Keratinocyte (primary cell): ENCODE data around the gene CCNB3. TPM values are rescaled to one million over a fixed set of nuclear protein-coding genes. Genes with fewer than 3 reads are reported as not detected.
"Not testable (repeated sequence)": the region's sequence is repeated elsewhere in the genome, so short reads cannot be mapped to it uniquely, and the experiment has no call there.

Experiments
- DNase-seq: peaks from one replicate; pipeline ENCODE4 v3.0.0-alpha.2; 2011; ENCODE audit warnings: low read depth, missing footprints, low spot score
- FAIRE-seq: peaks from 2 replicates; lab custom pipeline; 2011; peaks lifted over from hg19 to GRCh38; lab: Jason Lieb, UNC
- H2AFZ ChIP-seq: 2 replicates; pipeline ENCODE4 v1.6.0; 2012; ENCODE audit warnings: low read length, control low read depth, inconsistent platforms; ENCODE audit not compliant: control insufficient read depth
- H3K27ac ChIP-seq: 2 replicates; pipeline ENCODE4 v1.5.1; 2011; ENCODE audit warnings: low read length; ENCODE audit not compliant: control insufficient read depth, insufficient read depth
- H3K27me3 ChIP-seq: 3 replicates; pipeline ENCODE4 v1.6.0; 2011; ENCODE audit warnings: low read length; ENCODE audit not compliant: control insufficient read depth, insufficient read depth; ENCODE audit errors: extremely low read depth
- H3K36me3 ChIP-seq, 2 experiments: 2 replicates in 1 of 2; 3 replicates in 1 of 2; pipeline ENCODE4 v1.5.1; 2011; ENCODE audit warnings: low read length in 2 of 2, mild to moderate bottlenecking in 1 of 2; ENCODE audit not compliant: control insufficient read depth in 2 of 2, insufficient read depth in 2 of 2; ENCODE audit errors: extremely low read depth in 1 of 2
- H3K4me1 ChIP-seq: 3 replicates; pipeline ENCODE4 v1.5.1; 2011; ENCODE audit warnings: low read length; ENCODE audit not compliant: control insufficient read depth, insufficient read depth; ENCODE audit errors: extremely low read depth
- H3K4me2 ChIP-seq: 3 replicates; pipeline ENCODE4 v1.6.0; 2011; ENCODE audit warnings: low read depth, low read length; ENCODE audit not compliant: control insufficient read depth, insufficient read depth; ENCODE audit errors: extremely low read depth
- H3K4me3 ChIP-seq, 3 experiments: fragments of 200-600 bp in 1 of 3; sonication (generic) in 1 of 3; 2 replicates in 2 of 3; 3 replicates in 1 of 3; pipeline ENCODE4 v1.5.1; 2011 to 2016; ENCODE audit warnings: low read length in 3 of 3, mild to moderate bottlenecking in 3 of 3, control low read depth in 2 of 3, inconsistent platforms in 1 of 3, low read depth in 1 of 3, mixed read lengths in 1 of 3, mixed run types in 1 of 3, moderate library complexity in 1 of 3; ENCODE audit not compliant: control insufficient read depth in 2 of 3, insufficient read depth in 2 of 3; ENCODE audit errors: extremely low read depth in 1 of 3
- H3K79me2 ChIP-seq: 2 replicates; pipeline ENCODE4 v1.6.0; 2012; ENCODE audit warnings: low read length; ENCODE audit not compliant: control insufficient read depth, insufficient read depth
- H3K9ac ChIP-seq: 3 replicates; pipeline ENCODE4 v1.6.0; 2011; ENCODE audit warnings: low read length; ENCODE audit not compliant: control insufficient read depth, insufficient read depth; ENCODE audit errors: extremely low read depth
- H3K9me1 ChIP-seq: 3 replicates; pipeline ENCODE4 v1.6.0; 2011; ENCODE audit warnings: low read length; ENCODE audit not compliant: control insufficient read depth, insufficient read depth; ENCODE audit errors: extremely low read depth
- H3K9me3 ChIP-seq: 2 replicates; pipeline ENCODE4 v1.5.1; 2012; ENCODE audit warnings: low read depth, low read length; ENCODE audit not compliant: control insufficient read depth
- H4K20me1 ChIP-seq: 3 replicates; pipeline ENCODE4 v1.6.0; 2011; ENCODE audit warnings: low read length; ENCODE audit not compliant: control insufficient read depth, insufficient read depth; ENCODE audit errors: extremely low read depth
- EZH2 ChIP-seq: IDR thresholded peaks from one replicate; pipeline ENCODE4 v1.6.1; 2012; ENCODE audit warnings: inconsistent platforms, mild to moderate bottlenecking, low read length, moderate library complexity
- dilution Hi-C: fragments of 300-500 bp; cut with MboI; formaldehyde crosslinking; loops from one replicate; pipeline ENCODE4 v1.7.0; 2020; ENCODE audit warnings: low sequenced_read_pairs; ENCODE audit not compliant: extremely low pct_ligation_motif_present
- polyA plus RNA-seq, 5 experiments: library from polyadenylated mRNA; depleted of rRNA in 3 of 5; stranded (reverse) in 3 of 5; stranded (forward) in 1 of 5; unstranded in 1 of 5; fragments of >200 nt; gene quantifications; 1 replicate in 1 of 5; 2 replicates in 3 of 5; 3 replicates in 1 of 5; pipeline versions ENCODE4 v1.2.1 to v1.2.3, GENCODE V29; 2011 to 2012; ENCODE audit warnings: missing spikeins in 2 of 5, low read depth in 1 of 5, low replicate concordance in 1 of 5
- TF ChIP-seq, protein P1 (sequence below), 3 experiments: IDR thresholded peaks in 1 of 3; conservative IDR thresholded peaks in 1 of 3; optimal IDR thresholded peaks in 1 of 3; 2 replicates in 2 of 3; 3 replicates in 1 of 3; pipeline versions ENCODE3 to v1.5.1; 2011; ENCODE audit warnings: low read length in 3 of 3, mild to moderate bottlenecking in 3 of 3, moderate library complexity in 2 of 3, control low read depth in 1 of 3, inconsistent platforms in 1 of 3; ENCODE audit not compliant: insufficient read depth in 2 of 3; ENCODE audit errors: extremely low read depth in 1 of 3

The CCNB3 gene
- polyA plus RNA-seq, 1 donor (not counting 4 experiments of a cell fraction or from before 2014, with no cell fraction given), result 0.72 TPM

DNA sequence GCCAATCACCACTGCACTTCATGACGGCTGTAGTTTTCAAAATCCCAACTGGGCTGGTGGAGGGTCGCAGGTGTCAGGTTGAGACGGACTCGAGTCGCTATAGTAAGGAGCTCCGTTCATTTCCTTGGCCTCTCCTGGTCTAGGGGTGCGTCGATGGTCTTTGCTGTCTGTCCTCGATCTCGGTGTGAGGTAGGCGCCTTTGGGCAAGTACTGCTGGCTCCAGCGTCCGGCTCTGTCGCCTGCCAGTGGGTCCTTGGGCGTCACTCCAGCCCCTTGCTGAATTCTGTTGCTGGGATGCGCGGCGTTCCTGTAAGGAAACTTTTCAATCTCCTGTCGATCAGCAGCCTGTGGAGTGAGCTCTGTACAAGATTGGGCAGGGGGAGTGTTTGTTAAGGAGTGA is 76.7 kb downstream of the CCNB3 start:
- no peaks in the 10 kb centered on the region for H4K20me1 ChIP-seq
- TF ChIP-seq, protein P1, sequence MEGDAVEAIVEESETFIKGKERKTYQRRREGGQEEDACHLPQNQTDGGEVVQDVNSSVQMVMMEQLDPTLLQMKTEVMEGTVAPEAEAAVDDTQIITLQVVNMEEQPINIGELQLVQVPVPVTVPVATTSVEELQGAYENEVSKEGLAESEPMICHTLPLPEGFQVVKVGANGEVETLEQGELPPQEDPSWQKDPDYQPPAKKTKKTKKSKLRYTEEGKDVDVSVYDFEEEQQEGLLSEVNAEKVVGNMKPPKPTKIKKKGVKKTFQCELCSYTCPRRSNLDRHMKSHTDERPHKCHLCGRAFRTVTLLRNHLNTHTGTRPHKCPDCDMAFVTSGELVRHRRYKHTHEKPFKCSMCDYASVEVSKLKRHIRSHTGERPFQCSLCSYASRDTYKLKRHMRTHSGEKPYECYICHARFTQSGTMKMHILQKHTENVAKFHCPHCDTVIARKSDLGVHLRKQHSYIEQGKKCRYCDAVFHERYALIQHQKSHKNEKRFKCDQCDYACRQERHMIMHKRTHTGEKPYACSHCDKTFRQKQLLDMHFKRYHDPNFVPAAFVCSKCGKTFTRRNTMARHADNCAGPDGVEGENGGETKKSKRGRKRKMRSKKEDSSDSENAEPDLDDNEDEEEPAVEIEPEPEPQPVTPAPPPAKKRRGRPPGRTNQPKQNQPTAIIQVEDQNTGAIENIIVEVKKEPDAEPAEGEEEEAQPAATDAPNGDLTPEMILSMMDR (optimal IDR thresholded peaks at IDR 0.05 in 1 of 3, IDR thresholded peaks at IDR 0.05 in 1 of 3, conservative IDR thresholded peaks at IDR 0.05 in 1 of 3; ENCODE audit: extremely low read depth in 1 of 3, insufficient read depth in 2 of 3, low read length in 3 of 3), result no peak
- TF ChIP-seq EZH2, result no peak
- DNase-seq (no peak), FAIRE-seq (no peak)
- dilution Hi-C loops, result no loop called here
- no peak overlapping the region for H3K27ac ChIP-seq
- no peak overlapping the region for H3K4me3 ChIP-seq
- no peaks in the 10 kb centered on the region for H3K36me3 ChIP-seq
- no peaks in the 10 kb centered on the region for H3K9me3 ChIP-seq
- no peaks in the 10 kb centered on the region for H3K27me3 ChIP-seq
- no peaks in the 10 kb centered on the region for H3K9me1 ChIP-seq
- no peak overlapping the region for H3K4me2 ChIP-seq
- H2AFZ ChIP-seq, result no peak overlapping the region
- no peaks in the 10 kb centered on the region for H3K79me2 ChIP-seq
- H3K4me1 ChIP-seq, result no peaks in the 10 kb centered on the region
- H3K9ac ChIP-seq, result no peak overlapping the region

DNA sequence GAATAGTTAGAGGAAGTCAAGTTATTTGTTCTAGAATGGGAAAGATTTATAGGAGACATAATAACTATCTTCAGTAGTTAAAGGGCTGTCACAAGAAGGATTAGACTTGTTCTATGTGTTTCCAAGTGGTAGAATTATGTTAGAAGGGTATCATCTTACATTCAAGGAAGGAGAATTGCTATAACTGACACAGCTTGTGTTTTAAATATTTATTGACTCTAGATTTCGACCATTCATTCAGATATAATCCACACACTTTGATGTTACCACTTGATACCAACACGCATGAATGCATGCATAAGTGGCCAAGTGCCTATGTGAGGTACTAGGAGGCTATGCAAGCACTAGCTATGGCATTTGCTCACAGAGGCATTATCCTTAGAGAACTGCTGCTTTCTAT is 122.7 kb downstream of the CCNB3 start:
- no peak overlapping the region for H3K4me2 ChIP-seq
- no peaks in the 10 kb centered on the region for H3K9me3 ChIP-seq
- H3K36me3 ChIP-seq, result no peaks in the 10 kb centered on the region
- FAIRE-seq (no peak), DNase-seq (no peak)
- no peak overlapping the region for H3K4me3 ChIP-seq
- no peak overlapping the region for H3K27ac ChIP-seq
- dilution Hi-C loops, result no loop called here
- no peaks in the 10 kb centered on the region for H3K9me1 ChIP-seq
- TF ChIP-seq, protein P1 (optimal IDR thresholded peaks at IDR 0.05 in 1 of 3, IDR thresholded peaks at IDR 0.05 in 1 of 3, conservative IDR thresholded peaks at IDR 0.05 in 1 of 3; ENCODE audit: extremely low read depth in 1 of 3, insufficient read depth in 2 of 3, low read length in 3 of 3), result no peak
- TF ChIP-seq EZH2, result no peak
- H3K4me1 ChIP-seq, result no peaks in the 10 kb centered on the region
- no peak overlapping the region for H3K9ac ChIP-seq
- no peaks in the 10 kb centered on the region for H3K79me2 ChIP-seq
- no peaks in the 10 kb centered on the region for H4K20me1 ChIP-seq
- no peak overlapping the region for H2AFZ ChIP-seq
- H3K27me3 ChIP-seq, result no peaks in the 10 kb centered on the region

DNA sequence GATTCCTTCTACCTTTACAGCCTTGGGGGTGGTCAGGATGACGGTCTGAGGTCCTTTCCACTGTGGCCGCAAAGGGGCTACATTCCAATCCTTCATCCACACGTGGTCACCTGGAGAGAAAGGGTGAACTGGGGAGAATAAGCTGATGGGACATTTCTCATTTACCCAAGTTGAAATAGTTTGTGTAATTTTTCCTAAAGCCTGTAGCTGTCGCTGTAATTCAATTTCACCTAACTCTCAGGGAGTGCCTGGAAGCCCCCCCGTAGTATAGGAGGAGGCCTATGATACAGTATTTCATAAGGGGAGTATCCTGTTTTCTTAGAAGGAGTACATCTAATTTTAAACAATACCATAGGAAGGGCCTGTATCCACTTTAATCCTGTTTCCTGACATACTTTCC is 128.1 kb downstream of the CCNB3 start:
- DNase-seq, H3K4me3 ChIP-seq, H3K4me1 ChIP-seq, H3K4me2 ChIP-seq, H3K36me3 ChIP-seq, FAIRE-seq, H2AFZ ChIP-seq, H4K20me1 ChIP-seq, H3K9ac ChIP-seq, dilution Hi-C loops, H3K9me1 ChIP-seq, H3K27me3 ChIP-seq, H3K9me3 ChIP-seq, H3K79me2 ChIP-seq, H3K27ac ChIP-seq: not testable (repeated sequence)
